ENCODE results near the gene FUCA2.
"Not testable (repeated sequence)": the region's sequence is repeated elsewhere in the genome, so short reads cannot be mapped to it uniquely, and the experiment has no call there.

FUCA2 gene

GRCh38 chr6:143498428-143498827 lies 13.1 kb downstream of the FUCA2 start:
- DNase-seq (ENCODE audit: low spot score), result no peak

DNA sequence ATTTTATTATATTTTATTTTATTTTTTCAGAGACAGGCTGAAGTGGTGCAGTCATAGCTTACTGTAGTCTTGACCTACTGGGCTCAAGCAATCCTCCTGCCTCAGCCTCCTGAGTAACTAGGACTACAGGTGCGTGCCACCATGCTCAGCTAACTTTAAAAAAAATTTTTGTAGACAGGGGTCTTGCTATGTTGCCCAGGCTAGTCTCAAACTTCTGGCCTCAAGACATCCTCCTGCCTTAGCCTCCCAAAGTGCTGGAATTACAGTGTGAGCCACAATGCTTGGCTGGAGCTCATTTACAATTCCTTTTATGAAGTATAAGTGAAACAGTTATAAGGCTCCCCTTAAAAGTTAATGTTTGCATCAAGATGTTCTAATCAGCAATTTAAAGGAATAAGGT lies 14.5 kb downstream of the FUCA2 start:
- DNase-seq (ENCODE audit: low spot score), result no peak

DNA sequence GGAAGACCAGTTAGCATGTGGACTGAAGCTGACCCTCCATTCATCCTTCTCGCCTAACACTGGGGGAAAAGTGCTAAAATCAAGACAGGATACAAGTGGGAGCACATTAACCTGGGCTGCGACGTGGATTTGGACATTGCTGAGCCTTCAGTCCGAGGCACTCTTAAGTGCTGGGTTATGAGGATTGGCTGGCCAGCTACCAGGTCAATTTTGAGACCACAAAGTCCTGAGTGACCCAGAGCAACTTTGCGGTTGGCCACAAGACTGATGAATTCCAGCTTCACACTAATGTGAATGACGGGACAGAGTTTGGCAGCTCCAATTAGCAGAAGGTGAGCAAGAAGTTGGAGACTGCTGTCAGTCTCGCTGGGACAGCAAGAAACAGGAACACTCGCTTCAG lies 20.7 kb downstream of the FUCA2 start:
- no peak for DNase-seq (ENCODE audit: low spot score)

DNA sequence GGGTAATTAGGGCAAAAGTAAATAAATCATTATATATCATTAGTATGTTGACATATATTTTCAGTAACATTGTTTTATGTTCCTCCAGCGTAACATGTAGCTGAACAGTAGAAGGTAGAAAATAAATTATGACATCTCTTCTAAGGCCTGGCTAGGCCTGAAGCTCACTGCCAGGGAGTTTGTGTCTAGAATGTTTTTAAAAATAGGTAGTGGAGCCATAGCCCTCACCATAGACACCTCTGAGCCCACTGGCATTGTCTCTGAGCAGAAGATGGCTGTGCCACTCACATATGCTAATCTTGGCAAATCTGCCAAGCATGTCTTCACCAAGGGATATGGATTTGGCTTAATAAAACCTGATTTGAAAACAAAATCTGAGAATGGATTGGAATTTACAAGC lies 21.3 kb downstream of the FUCA2 start:
- no peak for DNase-seq (ENCODE audit: low spot score)

- DNase-seq (ENCODE audit: low spot score), result no peak
These were observed 24.8 kb downstream of the FUCA2 start for GRCh38 chr6:143486752-143487151.

DNA sequence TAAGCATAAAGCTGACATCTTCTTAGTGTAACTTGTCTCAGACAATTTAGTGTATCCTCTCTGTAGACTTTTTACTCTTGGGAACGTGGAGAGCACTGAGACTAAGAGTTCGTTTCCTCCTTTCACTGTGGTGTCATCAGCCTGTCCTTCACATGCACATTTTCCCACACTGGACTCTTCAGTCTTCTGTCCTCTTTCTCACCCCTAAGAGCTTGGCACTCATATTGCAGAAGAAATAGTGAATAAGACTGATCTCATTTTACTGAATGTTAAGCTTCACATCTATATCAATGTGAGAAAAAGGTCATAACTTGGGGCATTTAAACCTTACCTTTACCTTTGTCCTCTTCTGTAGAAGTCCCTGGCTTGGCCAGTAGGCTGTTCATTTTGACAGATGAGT lies 25.6 kb downstream of the FUCA2 start:
- no peak for DNase-seq (ENCODE audit: low spot score)

DNA sequence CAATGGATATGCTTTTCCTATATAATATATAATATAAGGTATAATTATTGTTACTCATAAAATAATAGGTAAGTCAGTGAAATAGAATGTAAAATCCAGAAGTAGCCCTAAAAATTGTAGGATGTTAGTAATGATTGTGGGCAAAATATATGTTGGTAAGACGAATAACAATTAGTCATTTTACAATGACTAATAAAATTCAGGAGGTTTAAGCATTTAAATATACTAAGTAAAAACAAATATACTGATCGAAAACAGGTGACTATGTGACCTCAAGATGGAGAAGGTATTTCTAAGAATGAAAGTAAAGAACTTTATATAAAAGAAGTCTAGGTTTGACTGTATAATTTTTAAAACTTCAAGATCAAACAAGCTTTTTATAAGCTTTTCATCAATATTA lies 28.9 kb downstream of the FUCA2 start:
- no peak for DNase-seq (ENCODE audit: low spot score)

GRCh38 chr6:143478479-143479062 lies 32.9 kb downstream of the FUCA2 start:
- no peak for DNase-seq (ENCODE audit: low spot score)

DNA sequence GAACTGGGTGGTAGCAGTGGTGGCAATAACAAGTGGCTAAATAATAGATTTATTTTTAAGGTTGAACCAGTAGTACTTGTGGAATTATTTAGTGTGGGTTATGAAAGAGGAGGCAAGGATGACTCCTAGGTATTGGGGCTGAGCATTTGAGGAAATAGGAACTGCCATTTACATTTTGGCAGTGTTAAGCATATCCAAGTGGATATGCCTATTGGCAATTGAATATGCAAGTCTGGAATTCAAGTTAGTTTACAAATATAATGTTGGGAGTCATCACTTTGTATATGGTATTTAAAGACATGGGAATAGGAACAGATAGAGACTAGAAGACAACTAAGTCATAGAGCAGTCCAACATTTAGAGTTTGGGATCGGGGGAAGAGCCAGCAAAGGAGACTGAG lies 35.0 kb downstream of the FUCA2 start:
- DNase-seq (ENCODE audit: low spot score), result no peak

DNA sequence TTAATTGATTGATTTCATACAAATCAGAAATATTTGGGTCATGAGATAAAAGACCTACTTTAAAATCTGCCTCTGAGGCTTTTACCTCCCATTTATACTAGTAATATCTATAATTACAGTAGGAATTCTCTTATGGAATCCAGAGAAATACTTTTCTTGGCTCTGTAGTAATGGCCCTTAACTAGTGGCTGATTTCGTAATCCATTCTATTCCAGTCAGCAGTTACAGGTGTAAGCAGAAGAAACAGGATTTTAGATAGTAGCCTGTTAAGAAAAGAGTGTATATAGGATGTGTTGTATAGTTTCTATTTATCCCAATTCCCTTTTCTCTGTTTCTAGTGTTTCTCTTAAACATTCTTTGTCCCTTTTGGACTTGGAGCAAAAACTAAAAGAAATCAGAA lies 39.7 kb downstream of the FUCA2 start:
- DNase-seq (ENCODE audit: low spot score), result no peak

DNA sequence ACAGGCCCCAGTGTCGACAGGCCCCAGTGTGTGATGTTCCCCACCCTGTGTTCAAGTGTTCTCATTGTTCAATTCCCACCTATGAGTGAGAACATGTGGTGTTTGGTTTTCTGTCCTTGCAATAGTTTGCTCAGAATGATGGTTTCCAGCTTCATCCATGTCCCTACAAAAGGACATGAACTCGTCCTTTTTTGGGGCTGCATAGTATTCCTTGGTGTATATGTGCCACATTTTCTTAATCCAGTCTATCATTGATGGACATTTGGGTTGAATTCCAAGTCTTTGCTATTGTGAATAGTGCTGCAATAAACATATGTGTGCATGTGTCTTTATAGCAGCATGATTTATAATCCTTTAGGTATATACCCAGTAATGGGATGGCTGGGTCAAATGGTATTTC lies 42.7 kb downstream of the FUCA2 start:
- not testable (repeated sequence) for DNase-seq (ENCODE audit: low spot score)

- peak; percentile 52 for DNase-seq (ENCODE audit: low spot score)
These were observed 43.5 kb downstream of the FUCA2 start for GRCh38 chr6:143468026-143468425.

DNA sequence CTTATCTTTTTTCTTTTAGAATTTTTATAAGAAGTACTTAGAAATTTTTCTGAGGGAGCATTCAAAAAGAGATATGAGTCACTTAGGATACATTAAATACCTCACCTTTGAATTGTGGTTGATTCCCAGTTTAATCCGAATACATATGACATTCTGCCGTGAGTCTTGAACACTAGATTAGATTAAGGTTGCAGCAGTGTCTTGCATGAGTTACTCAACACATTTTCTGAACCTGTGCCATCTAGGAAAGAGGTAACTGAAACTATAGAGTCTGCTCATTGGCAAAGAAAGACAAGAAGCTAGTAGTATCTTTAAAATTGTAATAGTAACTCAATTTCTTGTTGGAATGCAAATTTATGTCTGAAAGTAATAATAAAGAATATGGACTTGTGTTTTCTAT lies 46.0 kb downstream of the FUCA2 start:
- DNase-seq (ENCODE audit: low spot score), result peak; percentile 3

DNA sequence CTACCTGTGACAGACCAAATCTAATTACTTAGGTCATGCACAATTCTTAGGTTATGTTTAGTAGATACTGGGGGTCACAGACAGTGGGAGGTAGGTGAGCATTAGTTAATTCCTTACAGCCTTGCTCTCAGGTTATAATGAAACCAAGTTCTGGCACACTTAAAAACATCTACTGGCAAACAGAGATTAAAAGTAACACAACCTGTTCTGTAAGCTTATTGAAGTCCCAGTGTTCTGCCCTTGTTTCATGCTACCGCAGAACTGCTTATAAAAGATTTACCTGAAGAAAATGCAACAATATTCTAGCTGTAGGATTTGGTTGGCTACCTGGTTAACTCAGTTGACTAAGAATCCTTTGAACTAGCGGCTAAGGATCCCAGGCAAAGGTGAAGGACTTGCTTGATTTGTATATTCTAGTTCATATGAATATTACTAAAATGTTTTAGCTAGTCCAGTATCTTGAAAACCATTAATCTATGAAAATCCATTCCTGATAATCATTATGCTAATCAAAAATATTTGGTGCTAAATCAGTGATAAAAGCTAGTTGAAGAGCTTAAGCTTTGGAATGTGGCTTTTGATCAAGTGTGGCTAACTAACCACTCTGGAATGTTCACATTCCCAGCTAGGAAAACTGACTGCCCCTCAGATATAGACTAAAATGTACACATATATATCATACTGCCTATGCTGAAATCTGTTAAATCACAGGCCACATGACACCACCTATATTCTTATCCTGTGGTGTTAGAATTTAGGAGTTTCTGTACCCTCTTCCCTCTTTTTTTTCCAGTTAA lies 53.8 kb downstream of the FUCA2 start:
- DNase-seq (ENCODE audit: low spot score), result peak; percentile 46

- peak; percentile 7 for DNase-seq (ENCODE audit: low spot score)
These were observed 60.0 kb downstream of the FUCA2 start for GRCh38 chr6:143451531-143451930.

GRCh38 chr6:143450453-143451371 lies 60.8 kb downstream of the FUCA2 start, which contains the start of the genes ADAT2 and PEX3:
ADAT2 (minus strand) TSS chr6:143450695; CDS start chr6:143450658, 37 bp downstream.
PEX3 (plus strand) TSS chr6:143450805; CDS start chr6:143451043, 238 bp downstream.
- peak; percentile 96 for DNase-seq (ENCODE audit: low spot score)

- DNase-seq (ENCODE audit: low spot score), result peak; percentile 39
These were observed 61.6 kb downstream of the FUCA2 start for GRCh38 chr6:143449714-143450452.

DNA sequence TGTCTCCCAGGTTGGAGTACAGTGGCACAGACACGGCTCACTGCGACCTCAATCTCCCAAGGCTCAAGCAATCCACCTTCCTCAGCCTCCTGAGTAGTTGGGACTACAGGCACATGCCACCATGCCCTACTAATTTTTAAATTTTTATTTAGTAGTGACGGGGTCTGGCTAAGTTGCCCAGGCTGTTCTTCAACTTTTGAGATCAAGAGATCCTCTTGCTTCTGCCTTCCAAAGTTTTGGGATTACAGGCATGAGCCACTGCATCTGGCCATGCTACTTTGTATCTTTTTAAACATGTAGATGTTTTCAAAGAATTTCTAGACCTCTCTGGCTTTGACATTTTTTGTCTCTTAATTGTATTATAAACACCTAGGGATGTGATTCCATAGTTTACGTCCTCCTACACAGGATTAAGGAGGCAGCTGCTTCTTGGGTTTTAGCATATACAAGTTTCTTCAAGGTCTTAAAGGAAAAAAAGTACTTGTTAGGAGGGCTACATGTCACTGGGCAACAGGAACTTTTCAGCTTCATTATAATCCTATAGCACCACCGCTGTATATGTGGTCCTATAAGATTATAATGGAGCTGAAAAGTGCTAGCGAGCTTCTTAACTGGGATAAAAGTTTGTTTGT lies 62.3 kb downstream of the FUCA2 start:
- DNase-seq (ENCODE audit: low spot score), result no peak

GRCh38 chr6:143447865-143448264 lies 63.7 kb downstream of the FUCA2 start:
- not testable (repeated sequence) for DNase-seq (ENCODE audit: low spot score)

All from kidney tubule cell (primary cell).